ENCODE measurements around the gene PBX4. TPM values are rescaled to one million over a fixed set of nuclear protein-coding genes. Genes with fewer than 3 reads are reported as not detected.

Gene PBX4
- total RNA-seq, 1 experiment from 2014 or later: 0.34 TPM

GRCh38 chr19:19539698-19540063, 78.8 kb downstream of the PBX4 start:
- no peak for DNase-seq (ENCODE audit: low read depth, low spot score)
- in situ Hi-C loops (cut with HindIII; ENCODE audit: low pct_unique_long_range_greater_than_20kb, low sequenced_read_pairs): no loop called here

DNA sequence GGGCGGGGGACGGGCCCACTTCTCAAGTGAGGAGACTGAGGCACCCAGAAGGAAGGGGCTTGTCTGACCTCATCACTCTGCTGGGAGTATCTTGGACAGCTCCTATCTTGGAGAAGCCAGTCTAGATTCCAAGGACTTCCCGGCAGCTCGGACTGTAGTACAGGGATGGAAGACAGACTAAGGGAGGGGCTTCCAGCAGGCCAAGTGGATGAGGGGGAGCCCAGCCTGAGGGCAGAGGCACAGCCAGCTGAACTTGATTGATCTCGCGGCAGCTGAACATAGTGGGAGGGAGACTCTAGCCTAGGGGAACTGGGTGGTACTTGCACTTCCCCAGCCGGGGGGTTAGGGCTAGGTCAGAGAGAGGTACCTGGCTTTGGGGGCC, 79.7 kb downstream of the PBX4 start:
- in situ Hi-C loops (cut with HindIII; ENCODE audit: low pct_unique_long_range_greater_than_20kb, low sequenced_read_pairs): no loop called here
- DNase-seq (ENCODE audit: low read depth, low spot score): no peak

GRCh38 chr19:19538061-19538784, 80.3 kb downstream of the PBX4 start, which contains the start of gene CILP2:
CILP2 (plus strand) TSS chr19:19538265; CDS start chr19:19538350, 85 bp downstream.
- no peak for DNase-seq (ENCODE audit: low read depth, low spot score)
- in situ Hi-C loops (cut with HindIII; ENCODE audit: low pct_unique_long_range_greater_than_20kb, low sequenced_read_pairs): no loop called here

DNA sequence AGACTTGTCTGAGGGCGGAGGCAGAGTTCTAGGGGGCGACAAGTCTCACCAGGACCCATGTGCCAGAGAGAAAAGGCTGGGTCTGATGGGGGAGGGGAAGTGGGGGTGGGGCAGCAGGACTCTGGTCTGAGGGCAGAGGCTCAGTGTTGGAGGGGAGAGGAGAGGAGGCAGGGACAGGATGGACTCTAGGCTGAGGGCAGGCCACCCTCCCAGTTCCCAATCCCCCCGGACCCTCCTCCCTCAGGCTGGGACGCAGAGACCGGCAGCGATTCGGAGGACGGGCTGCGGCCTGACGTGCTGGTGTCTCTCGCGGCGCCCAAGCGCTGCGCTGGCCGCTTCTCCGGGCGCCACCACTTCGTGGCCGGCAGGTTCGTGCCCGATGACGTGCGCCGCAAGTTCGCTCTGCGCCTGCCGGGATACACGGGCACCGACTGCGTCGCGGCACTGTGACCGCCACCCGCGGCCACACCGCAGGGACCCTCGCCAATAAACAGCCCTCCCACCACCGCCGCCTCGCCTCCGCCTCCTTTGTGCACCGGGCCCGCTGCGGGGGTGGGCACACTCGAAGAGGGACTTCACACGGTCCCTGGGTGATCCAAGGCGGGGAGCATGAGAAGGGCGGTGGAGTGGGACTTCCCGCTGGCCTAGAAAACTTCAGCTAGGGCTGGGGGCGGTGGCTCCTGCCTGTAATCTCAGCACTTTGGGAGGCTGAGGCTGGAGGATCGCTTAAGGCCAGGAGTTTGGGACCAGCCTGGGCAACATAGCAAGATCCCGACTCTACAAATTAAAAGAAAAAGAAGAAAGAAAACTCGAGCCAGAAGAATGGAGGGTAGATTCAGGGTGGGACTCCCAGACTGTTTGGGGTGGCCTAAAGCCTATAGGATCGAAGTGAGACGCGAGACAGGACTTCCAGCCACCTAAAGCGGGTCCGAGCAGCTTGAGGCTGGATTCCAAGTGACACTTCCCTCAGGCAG, 81.1 kb downstream of the PBX4 start:
- DNase-seq (ENCODE audit: low read depth, low spot score): no peak
- in situ Hi-C loops (cut with HindIII; ENCODE audit: low pct_unique_long_range_greater_than_20kb, low sequenced_read_pairs): no loop called here

DNA sequence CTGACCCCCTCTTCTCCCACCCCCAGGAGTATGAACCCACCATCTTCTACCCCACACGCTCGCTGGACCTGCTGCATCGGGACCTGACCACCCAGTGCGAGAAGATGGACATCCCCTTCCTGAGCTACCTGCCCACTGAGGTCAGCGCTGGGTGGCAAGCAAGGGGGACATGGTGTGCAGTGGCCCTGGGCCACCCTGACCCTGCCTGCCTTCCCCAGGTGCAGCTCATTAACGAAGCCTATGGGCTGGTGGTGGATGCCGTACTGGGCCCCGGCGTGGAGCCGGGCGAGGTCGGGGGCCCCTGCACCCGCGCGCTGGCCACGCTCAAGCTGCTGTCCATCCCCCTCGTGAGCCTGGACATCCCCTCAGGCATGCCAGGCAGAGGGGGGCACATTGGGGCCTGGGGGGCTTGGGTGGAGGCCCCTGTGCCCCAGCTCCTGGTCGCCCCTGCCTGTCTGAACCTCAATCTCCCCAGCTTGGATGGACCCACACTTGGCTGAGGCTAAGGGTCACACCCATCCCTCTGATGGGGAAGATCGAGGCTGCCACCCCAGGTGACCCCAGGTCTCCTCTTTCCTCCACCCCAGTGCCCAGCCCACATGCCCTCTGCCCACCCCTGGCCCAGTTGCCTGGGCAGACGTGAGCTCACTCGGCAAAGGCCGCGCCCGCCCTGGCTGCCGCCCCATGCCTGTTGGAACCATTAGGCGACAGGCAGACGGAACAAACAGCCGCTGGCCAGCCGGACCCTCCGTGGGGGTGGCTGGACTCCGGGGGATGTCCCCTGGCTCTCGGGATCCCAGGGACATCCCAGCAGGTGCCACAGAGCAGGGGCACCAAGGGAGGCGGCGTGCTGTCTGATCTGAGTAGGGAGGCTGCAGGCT, 82.9 kb downstream of the PBX4 start:
- DNase-seq (ENCODE audit: low read depth, low spot score): no peak
- in situ Hi-C loops (cut with HindIII; ENCODE audit: low pct_unique_long_range_greater_than_20kb, low sequenced_read_pairs): no loop called here

DNA sequence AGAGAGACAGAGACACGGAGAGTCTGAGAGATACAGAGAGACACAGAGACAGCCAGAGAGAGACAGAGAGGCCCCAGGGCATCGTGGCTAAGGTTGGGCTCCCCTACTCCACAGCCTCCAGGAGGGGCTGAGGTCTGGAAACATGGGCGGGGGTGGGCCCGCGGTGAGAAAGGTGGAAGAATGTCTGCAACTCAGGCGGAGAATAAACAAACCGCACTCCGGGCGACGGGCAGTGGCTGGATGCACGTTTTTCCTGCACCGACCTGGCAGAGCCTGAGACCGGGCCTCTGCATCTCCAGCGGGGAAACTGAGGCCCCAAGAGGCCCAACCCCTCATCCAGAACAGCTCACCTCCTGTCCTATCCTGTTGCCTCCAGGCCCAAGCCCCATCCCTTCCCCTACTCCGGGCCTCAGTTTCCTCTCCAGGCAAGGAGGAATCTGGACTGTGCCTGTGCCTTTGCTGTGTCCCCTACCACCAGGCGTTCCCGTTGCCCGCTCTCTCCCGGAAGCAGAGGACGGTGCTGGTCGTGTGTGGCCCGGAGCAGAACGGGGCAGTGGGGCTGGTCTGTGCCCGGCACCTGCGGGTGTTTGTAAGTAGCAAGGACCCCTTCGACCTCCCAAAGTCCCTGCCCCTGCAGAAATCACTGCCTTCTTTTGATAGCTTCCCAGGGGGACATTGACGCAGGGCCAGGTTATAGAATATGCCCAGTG, 83.8 kb downstream of the PBX4 start:
- in situ Hi-C loops (cut with HindIII; ENCODE audit: low pct_unique_long_range_greater_than_20kb, low sequenced_read_pairs): no loop called here
- DNase-seq (ENCODE audit: low read depth, low spot score): no peak

DNA sequence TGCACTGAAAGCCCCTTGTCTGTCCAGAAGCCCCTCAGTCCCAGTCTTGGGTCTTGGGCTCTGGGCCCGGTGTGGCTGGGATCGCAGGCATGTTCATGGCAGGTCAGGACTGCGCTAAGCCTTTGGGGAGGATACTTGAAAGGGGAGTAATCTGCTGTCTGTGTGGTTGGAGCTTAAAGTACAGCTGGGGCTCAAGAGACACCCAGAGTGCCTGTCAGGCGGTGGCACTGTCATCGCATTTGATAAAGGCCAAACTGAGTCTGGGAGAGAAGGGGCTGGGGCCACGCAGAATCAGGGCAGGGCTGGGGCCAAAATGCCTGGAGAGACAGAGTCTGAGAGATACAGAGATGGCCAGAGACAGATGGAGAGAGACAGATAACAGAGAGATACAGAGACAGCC, 84.6 kb downstream of the PBX4 start:
- DNase-seq (ENCODE audit: low read depth, low spot score): no peak
- in situ Hi-C loops (cut with HindIII; ENCODE audit: low pct_unique_long_range_greater_than_20kb, low sequenced_read_pairs): no loop called here

DNA sequence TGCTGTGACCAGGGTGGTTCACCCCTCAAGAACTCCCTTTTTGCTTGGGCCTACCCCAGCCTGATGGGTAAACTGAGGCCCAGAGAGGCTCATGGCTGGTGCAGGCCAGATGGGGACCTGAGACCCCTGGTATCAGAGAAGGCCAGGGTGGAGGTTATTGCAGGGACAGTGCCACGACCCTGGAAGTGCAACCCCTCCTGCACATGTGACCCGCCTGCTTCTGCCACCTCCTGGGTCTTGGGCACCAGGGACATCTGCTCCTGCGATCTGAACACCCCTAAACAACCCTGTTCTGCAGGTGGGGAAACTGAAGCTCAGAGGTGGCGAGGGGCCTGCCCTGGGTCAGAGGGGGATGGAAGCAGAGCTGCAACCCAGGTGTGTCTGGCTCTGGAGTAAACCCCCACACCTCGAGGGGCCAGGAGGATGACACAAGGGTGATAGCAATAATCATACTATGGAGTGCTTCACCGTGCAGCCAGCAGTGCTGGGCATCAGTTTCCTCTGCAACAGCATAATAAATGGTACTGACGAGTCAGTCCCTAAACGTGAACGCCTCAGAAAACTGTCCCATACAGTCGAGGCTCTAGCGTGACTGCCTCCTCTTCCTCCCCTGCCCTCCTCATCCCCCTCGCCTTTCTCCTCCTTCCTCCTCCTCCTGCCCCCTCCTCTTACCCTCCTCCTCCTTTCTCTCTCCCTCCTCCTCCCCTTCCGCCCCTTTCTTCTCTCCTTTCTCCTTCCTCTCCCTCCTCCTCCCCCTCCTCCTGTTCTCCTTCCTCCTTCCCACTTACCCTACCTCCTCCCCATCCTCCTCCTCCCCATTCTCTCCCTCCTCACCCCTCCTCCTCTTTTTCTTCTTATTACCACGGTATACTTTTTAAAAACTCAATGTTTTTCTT, 85.4 kb downstream of the PBX4 start:
- in situ Hi-C loops (cut with HindIII; ENCODE audit: low pct_unique_long_range_greater_than_20kb, low sequenced_read_pairs): no loop called here
- DNase-seq (ENCODE audit: low read depth, low spot score): no peak

- in situ Hi-C loops (cut with HindIII; ENCODE audit: low pct_unique_long_range_greater_than_20kb, low sequenced_read_pairs): no loop called here
- peak; percentile 54 for DNase-seq (ENCODE audit: low read depth, low spot score)
Measured at GRCh38 chr19:19531951-19532805, 86.3 kb downstream of the PBX4 start.

DNA sequence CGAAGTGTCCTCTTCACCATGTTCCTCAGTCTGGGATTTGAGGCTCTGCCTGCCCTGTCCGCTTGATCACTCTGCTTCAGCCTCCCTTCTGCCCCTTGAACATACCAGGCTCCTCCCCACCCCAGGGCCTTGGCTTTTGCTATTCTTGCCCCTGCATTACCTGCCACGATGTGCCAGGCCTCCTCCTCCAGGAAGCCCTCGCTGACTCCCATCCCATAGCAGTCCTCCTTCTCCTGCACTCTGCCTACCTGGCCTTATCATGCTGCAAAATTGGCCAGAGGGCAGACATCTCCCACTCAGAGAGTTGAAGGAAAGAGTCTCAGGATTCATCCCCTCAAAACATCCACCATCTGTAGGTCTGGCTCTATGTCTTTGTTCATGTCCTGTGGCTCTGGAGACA, 87.6 kb downstream of the PBX4 start:
- no peak for DNase-seq (ENCODE audit: low read depth, low spot score)
- in situ Hi-C loops (cut with HindIII; ENCODE audit: low pct_unique_long_range_greater_than_20kb, low sequenced_read_pairs): no loop called here

GRCh38 chr19:19530423-19530804, 88.1 kb downstream of the PBX4 start:
- in situ Hi-C loops (cut with HindIII; ENCODE audit: low pct_unique_long_range_greater_than_20kb, low sequenced_read_pairs): no loop called here
- DNase-seq (ENCODE audit: low read depth, low spot score): no peak

DNA sequence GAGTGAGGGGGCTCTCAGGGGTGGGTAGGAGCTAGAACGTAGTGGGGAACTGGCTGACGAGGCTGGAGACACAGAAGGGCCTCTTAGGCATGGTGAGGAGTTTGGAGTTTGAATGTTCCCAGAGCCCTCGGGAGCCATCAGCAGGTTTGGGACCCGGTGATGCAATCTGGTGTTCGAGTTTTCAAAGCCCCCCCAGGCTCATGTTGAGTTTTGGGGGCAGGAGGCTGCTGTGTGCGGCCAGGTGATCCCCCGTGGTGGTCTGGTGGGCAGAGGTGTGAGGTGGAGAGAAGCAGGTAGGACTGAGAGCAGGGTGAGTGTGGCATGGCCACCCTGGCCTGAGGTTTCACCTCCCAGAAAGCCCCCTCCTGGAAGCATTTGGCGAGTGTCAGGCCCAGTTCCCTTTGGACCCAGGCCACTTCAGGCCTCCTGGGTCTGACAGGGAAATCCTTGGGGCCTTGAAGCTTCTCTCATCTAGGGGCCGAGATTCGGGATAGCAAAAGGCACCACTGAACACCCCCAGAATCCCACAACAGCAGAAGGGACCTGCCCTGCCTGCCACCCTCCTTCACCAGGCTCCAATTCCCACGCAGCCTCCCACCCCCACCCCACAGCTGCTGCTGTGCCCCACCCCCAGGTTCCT, 88.6 kb downstream of the PBX4 start:
- in situ Hi-C loops (cut with HindIII; ENCODE audit: low pct_unique_long_range_greater_than_20kb, low sequenced_read_pairs): no loop called here
- no peak for DNase-seq (ENCODE audit: low read depth, low spot score)

GRCh38 chr19:19528721-19529490, 89.6 kb downstream of the PBX4 start, which contains the start of gene YJEFN3:
YJEFN3 (plus strand) TSS chr19:19528911; CDS start chr19:19528933, 22 bp downstream.
- DNase-seq (ENCODE audit: low read depth, low spot score): no peak
- in situ Hi-C loops (cut with HindIII; ENCODE audit: low pct_unique_long_range_greater_than_20kb, low sequenced_read_pairs): no loop called here

Data from SK-MEL-5 (cell line).